Endodermal cell (in vitro differentiated cells): ENCODE data around the gene ENOSF1. TPM values are rescaled to one million over a fixed set of nuclear protein-coding genes. Genes with fewer than 3 reads are reported as not detected.

Experiments used
- DNase-seq: peaks from one replicate; pipeline ENCODE4 v3.0.0-alpha.2; 2017
- H3K27ac ChIP-seq: 2 replicates; pipeline ENCODE4 v1.5.1; 2013; ENCODE audit warnings: mild to moderate bottlenecking, low read depth, low read length, moderate library complexity
- H3K27me3 ChIP-seq: 2 replicates; pipeline ENCODE4 v1.6.1; 2013; ENCODE audit warnings: mild to moderate bottlenecking, low read length, moderate library complexity; ENCODE audit not compliant: insufficient read depth, control insufficient read depth, poor library complexity, severe bottlenecking
- H3K36me3 ChIP-seq: 2 replicates; pipeline ENCODE4 v1.7.0; 2013; ENCODE audit warnings: mild to moderate bottlenecking, low read length, moderate library complexity; ENCODE audit not compliant: control insufficient read depth, insufficient read depth
- H3K4me1 ChIP-seq: one replicate; pipeline ENCODE4 v1.7.0; 2013; ENCODE audit warnings: low read length; ENCODE audit not compliant: control insufficient read depth, insufficient read depth
- H3K4me3 ChIP-seq: 2 replicates; pipeline ENCODE4 v1.5.1; 2013; ENCODE audit warnings: mild to moderate bottlenecking, low read length, moderate library complexity
- H3K9ac ChIP-seq: 2 replicates; pipeline ENCODE4 v1.6.1; 2013; ENCODE audit warnings: mild to moderate bottlenecking, low read length, moderate library complexity; ENCODE audit not compliant: poor library complexity, severe bottlenecking; ENCODE audit errors: extremely low read depth
- H3K9me3 ChIP-seq: 2 replicates; pipeline ENCODE4 v1.6.1; 2013; ENCODE audit warnings: mild to moderate bottlenecking, low read length, moderate library complexity; ENCODE audit not compliant: control insufficient read depth
- H3K27ac Mint-ChIP-seq: 2 replicates; pipeline ENCODE4 v1.8.0; 2020; ENCODE audit warnings: mixed read lengths
- H3K27me3 Mint-ChIP-seq: 2 replicates; pipeline ENCODE4 v1.8.0; 2021; ENCODE audit warnings: mild to moderate bottlenecking, mixed read lengths; ENCODE audit not compliant: insufficient read depth
- H3K36me3 Mint-ChIP-seq: 2 replicates; pipeline ENCODE4 v1.8.0; 2020; ENCODE audit warnings: low read depth, mixed read lengths
- H3K4me1 Mint-ChIP-seq: 2 replicates; pipeline ENCODE4 v1.8.0; 2020; ENCODE audit warnings: mixed read lengths
- H3K4me3 Mint-ChIP-seq: 2 replicates; pipeline ENCODE4 v1.8.0; 2020; ENCODE audit warnings: mild to moderate bottlenecking, moderate library complexity, mixed read lengths
- H3K9me3 Mint-ChIP-seq: 2 replicates; pipeline ENCODE4 v1.8.0; 2020; ENCODE audit warnings: mild to moderate bottlenecking, mixed read lengths
- CTCF ChIP-seq: fragments of 200-600 bp; sonication (generic); conservative IDR thresholded peaks from 2 replicates; pipeline ENCODE4 v1.5.0; 2021; ENCODE audit warnings: antibody characterized with exemption, mild to moderate bottlenecking
- whole genome bisulfite sequencing, 2 experiments: methylation state at CpG; one replicate each; pipeline versions ENCODE4 v1.1.5 to v1.1.7; 2013; ENCODE audit warnings: missing lambda C conversion rate in 2 of 2, mixed read lengths in 1 of 2; ENCODE audit not compliant: insufficient coverage in 1 of 2, insufficient read length in 1 of 2; 5-methylcytosine and 5-hydroxymethylcytosine counted together
- total RNA-seq, 2 donors: library from RNA; stranded (reverse); fragmentation: NEBNext Ultra II Directional in 1 of 2; extraction: Animal tissue kit (Norgen Biotek cat#: 25700) in 1 of 2; gene quantifications; 2 replicates in 1 of 2; 3 replicates in 1 of 2; pipeline ENCODE4 v1.2.1, GENCODE V29; 2021

Gene ENOSF1
- total RNA-seq, 2 donors from 2014 or later, result 85.7 to 89.5 TPM

DNA sequence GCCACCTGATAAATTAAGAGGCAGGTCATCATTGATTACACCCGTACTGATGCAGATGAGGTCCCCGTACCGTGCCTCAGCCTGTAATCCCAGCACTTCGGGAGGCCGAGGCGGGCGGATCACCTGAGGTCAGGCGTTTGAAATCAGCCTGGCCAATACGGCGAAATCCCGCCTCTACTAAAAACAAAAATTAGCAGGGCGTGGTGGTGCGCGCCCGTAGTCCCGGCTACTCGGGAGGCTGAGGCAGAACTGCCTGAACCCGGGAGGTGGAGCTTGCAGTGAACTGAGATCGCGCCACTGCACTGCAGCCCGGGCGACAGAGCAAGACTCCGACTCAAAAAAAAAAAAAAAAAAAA lies 683 bp upstream of the ENOSF1 start:
- H3K36me3 ChIP-seq, result peaks cover 5% of the 10 kb centered on the region
- Mint-ChIP-seq H3K27me3 (peaks cover 4% of the 10 kb centered on the region), H3K9me3 (peaks cover 15% of the 10 kb centered on the region), H3K4me1 (peaks cover 8% of the 10 kb centered on the region), H3K4me3 (peak overlapping the region; percentile 84), H3K27ac (peak overlapping the region; percentile 87), H3K36me3 (peaks cover 15% of the 10 kb centered on the region)
- no peak for TF ChIP-seq CTCF
- H3K9ac ChIP-seq, result no peak overlapping the region
- DNase-seq, result no peak
- peak overlapping the region; percentile 58 for H3K4me3 ChIP-seq
- no peak overlapping the region for H3K27ac ChIP-seq
- no peaks in the 10 kb centered on the region for H3K27me3 ChIP-seq
- H3K4me1 ChIP-seq, result no peaks in the 10 kb centered on the region
- 92 to 98% methylated on average over 11 to 21 of the region's 23 CpGs for WGBS, 2 experiments
- H3K9me3 ChIP-seq, result no peaks in the 10 kb centered on the region

DNA sequence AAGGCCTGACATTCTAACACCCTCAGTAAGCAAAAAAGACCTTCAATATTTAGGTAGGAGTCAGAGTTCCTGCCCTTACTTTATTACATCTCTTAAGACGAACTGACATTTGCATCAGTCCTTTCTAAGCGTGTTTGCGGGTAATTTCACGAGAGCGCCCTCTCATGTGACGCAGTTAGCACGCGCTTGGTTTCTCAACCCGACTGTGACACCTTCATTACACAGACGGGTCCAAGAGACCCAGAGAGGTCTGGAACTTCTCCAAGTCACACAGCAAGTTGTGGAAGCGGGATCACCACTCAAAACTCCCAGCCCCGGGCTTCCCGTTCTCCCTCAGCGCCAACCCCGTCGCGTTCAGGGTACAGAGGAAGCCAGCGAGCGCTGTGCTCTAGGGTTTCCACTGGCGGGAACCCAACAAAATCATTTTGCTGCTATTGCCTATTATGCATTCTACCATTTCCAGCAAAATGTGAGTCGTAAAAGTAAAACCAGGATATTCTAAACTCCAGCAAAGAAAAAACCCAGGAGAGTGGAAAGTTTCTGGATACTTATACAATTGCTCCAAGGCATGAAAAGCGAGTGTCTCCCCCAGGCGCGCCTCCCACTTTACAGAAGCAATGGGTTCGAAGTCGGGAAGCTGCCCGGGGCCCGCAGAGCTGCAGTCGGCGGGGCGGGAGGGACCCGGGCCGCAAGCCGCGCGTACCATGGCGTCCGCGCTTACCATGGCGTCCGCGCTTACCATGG lies 601 bp downstream of the ENOSF1 start:
- Histone ChIP-seq H3K4me1 (no peaks in the 10 kb centered on the region), H3K27me3 (no peaks in the 10 kb centered on the region), H3K9ac (peak overlapping the region; percentile 82), H3K36me3 (peaks cover 5% of the 10 kb centered on the region), H3K4me3 (peak overlapping the region; percentile 93), H3K27ac (peak overlapping the region; percentile 32), H3K9me3 (no peaks in the 10 kb centered on the region)
- Mint-ChIP-seq H3K4me3 (peak overlapping the region; percentile 84), H3K27me3 (peaks cover 4% of the 10 kb centered on the region), H3K4me1 (peaks cover 8% of the 10 kb centered on the region), H3K27ac (peak overlapping the region; percentile 56), H3K9me3 (peaks cover 15% of the 10 kb centered on the region), H3K36me3 (peaks cover 18% of the 10 kb centered on the region)
- TF ChIP-seq CTCF, result no peak
- WGBS, 2 experiments, result 1% methylated on average over 18 to 42 of the region's 42 CpGs
- DNase-seq, result peak; percentile 66

DNA sequence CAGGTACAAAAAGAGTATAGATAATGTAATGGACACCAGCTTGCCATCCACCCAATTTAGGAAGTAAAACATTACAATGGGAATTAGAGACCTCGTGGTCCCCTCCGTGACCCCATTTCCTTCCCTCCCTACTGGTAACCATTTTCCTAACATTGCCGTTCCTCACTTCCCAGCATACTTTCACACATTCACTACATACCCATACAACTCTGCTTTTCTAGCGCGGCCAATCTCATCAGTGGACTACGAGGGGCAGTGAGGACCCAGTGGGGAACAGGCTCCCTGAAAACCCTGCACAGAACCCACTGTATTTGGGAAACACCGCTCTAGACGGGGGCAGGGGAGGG lies 1.1 kb downstream of the ENOSF1 start:
- H3K27ac ChIP-seq, result no peak overlapping the region
- WGBS, 2 experiments, result 20 to 34% methylated on average over 8 of the region's 8 CpGs
- TF ChIP-seq CTCF, result no peak
- Mint-ChIP-seq H3K27ac (peak overlapping the region; percentile 56), H3K36me3 (peaks cover 21% of the 10 kb centered on the region), H3K4me1 (peaks cover 8% of the 10 kb centered on the region), H3K4me3 (peak overlapping the region; percentile 84), H3K27me3 (peaks cover 4% of the 10 kb centered on the region), H3K9me3 (peaks cover 15% of the 10 kb centered on the region)
- no peaks in the 10 kb centered on the region for H3K9me3 ChIP-seq
- no peaks in the 10 kb centered on the region for H3K4me1 ChIP-seq
- no peaks in the 10 kb centered on the region for H3K27me3 ChIP-seq
- H3K36me3 ChIP-seq, result peaks cover 7% of the 10 kb centered on the region
- peak overlapping the region; percentile 82 for H3K9ac ChIP-seq
- H3K4me3 ChIP-seq, result peak overlapping the region; percentile 93
- DNase-seq, result peak; percentile 59
